Measurements from ENCODE around the gene HES5. TPM values are rescaled to one million over a fixed set of nuclear protein-coding genes. Genes with fewer than 3 reads are reported as not detected.

The HES5 gene
- total and polyA plus RNA-seq, 2 of the 13 experiments (the other 11 are each of a cell fraction or from before 2014, with no cell fraction given) = not detected

- no peak for TF ChIP-seq PREB (CRISPR knock-in tag; IDR thresholded peaks at IDR 0.05)
- TF ChIP-seq CTCF (CRISPR knock-in tag; IDR thresholded peaks at IDR 0.05) = no peak
- TF ChIP-seq MAZ (IDR thresholded peaks at IDR 0.05; ENCODE audit: borderline replicate concordance, low read depth, low read length) = peak; percentile 49; the same call in 1 of the 2 replicates
- peak; percentile 19; the same call in 1 of the 2 replicates for TF ChIP-seq MAZ (CRISPR knock-in tag; IDR thresholded peaks at IDR 0.05; ENCODE audit: low read depth)
- TF ChIP-seq HDAC1 (CRISPR knock-in tag; IDR thresholded peaks at IDR 0.05) = peak; percentile 79
- TF ChIP-seq ZSCAN9 (CRISPR knock-in tag; IDR thresholded peaks at IDR 0.05; ENCODE audit: borderline replicate concordance) = no peak
- TF ChIP-seq FOXO1 (CRISPR knock-in tag; IDR thresholded peaks at IDR 0.05) = no peak
- no peak for TF ChIP-seq ZSCAN29 (CRISPR knock-in tag; conservative IDR thresholded peaks at IDR 0.05)
- TF ChIP-seq ZBTB39 (CRISPR knock-in tag; IDR thresholded peaks at IDR 0.05) = no peak
- no peak for TF ChIP-seq NFIC (IDR thresholded peaks at IDR 0.05; ENCODE audit: low read length)
- no peak for TF ChIP-seq HMGA1 (CRISPR knock-in tag; conservative IDR thresholded peaks at IDR 0.05)
- TF ChIP-seq ASH2L (IDR thresholded peaks at IDR 0.05; ENCODE audit: insufficient read length, low read depth, low read length) = no peak
- peak; percentile 96 for TF ChIP-seq ZFP36 (IDR thresholded peaks at IDR 0.05; ENCODE audit: borderline replicate concordance, low read depth, low read length, partially characterized antibody)
- no peak for TF ChIP-seq ZKSCAN5 (CRISPR knock-in tag; IDR thresholded peaks at IDR 0.05)
- TF ChIP-seq ZNF354B (CRISPR knock-in tag; IDR thresholded peaks at IDR 0.05) = no peak
- peak; percentile 73; the same call in 1 of the 2 replicates for TF ChIP-seq ZNF710 (CRISPR knock-in tag; IDR thresholded peaks at IDR 0.05; ENCODE audit: borderline replicate concordance)
- no peak for TF ChIP-seq LRRFIP1 (CRISPR knock-in tag; conservative IDR thresholded peaks at IDR 0.05)
- no peak for TF ChIP-seq KLF11 (CRISPR knock-in tag; IDR thresholded peaks at IDR 0.05)
- peak; percentile 41 for TF ChIP-seq AGO2 (optimal IDR thresholded peaks at IDR 0.05; ENCODE audit: low read depth, low read length)
These were observed 16.6 kb upstream of the HES5 start (continued) for GRCh38 chr1:2546515-2547209.

Measured in HepG2 (cell line).